Thoracic aorta endothelial cell (primary cell): Measurements from ENCODE around the gene TUBA4A. TPM values are rescaled to one million over a fixed set of nuclear protein-coding genes. Genes with fewer than 3 reads are reported as not detected.

Experiments used
- small RNA-seq: library from RNA; depleted of rRNA; stranded (forward); fragments of <200 nt; gene quantifications from one replicate; pipeline ENCODE3, GENCODE V24; 2012
- total RNA-seq: library from RNA; depleted of rRNA; stranded (reverse); fragments of >200 nt; gene quantifications from 2 replicates; pipeline ENCODE4 v1.2.3, GENCODE V29; 2012

The TUBA4A gene
- total RNA-seq, result 50.7 and 51.4 TPM in 2 replicates

DNA sequence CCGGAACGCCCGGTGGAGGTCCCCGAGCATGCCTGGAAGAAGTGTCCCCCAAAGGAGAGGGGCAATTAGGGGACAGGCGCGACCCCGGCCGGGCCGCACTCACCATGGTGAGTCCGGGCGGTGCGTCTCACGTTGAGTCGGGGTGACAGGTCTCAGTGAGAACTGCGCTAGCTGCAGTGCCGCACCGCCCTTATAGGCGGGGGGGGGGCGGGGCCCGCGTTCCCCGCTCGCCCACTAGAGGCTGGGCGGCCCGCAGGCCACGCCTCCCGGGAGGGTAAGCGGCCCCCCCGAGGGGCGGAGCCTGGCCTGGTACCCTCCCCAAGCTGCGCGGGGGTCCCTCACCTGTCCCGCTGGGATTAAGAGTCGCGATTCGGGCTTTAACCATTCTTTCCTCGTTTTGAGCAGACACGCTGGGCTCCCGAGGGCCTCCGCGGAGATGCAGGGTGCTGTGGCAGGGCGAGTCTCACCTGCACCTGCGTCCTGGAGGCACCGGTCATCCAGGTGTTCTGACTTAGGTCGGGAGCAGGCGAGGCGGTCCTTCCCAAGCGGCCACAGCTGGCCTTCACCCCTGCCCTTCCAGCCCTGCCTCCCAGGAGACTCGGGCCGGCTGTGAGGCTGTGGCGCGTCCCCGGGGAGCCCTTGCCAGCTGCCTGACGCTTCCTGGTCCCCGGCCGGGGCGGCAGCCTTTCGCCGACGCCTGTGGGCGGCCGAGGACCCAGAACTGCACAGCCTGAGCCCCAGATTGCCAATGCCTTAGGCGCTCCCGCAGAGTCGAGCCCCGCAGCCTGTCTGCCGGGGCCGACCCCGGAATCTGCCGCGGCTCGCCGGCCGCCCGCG, at the start of gene TUBA4A:
TSS of gene TUBA4A (minus strand) at position 166 of the 837 bp plus-strand sequence. CDS start at position 106, 60 bp downstream.

DNA sequence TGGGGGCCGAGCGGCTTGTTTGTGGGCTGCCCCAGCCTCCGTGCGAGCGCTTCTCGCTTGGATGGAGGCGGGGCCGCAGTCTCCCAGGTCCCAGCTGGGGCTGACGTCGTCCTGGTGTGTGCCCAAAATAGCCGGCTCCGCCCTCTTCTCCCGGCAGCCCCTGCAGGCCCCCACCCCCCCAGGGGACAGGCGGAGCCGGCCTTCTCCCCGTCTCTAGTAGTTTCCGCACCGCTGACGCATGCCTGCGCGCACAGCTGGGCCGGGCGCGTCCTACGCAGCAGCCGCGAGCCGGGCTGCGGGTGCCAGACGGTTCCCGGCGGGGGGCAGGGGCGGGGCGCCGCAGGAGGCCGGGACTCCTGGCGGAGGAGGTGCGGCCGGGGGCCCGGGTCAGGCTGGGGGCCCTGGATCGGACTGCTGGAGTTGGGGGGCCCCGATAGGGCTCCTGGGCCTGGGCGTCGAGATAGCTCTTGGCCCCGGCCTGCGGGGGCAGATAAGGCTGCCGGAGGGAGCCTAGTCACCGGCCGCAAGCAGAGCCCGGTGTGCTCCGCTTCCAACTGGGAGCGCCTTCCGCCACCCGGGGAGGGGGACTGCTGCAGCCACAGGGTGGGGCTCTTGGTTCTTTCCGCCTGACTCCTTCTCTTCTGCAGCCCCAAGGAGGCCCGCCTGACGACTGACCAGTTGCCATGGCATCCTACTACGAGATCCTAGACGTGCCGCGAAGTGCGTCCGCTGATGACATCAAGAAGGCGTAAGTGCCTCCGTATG, 25.6 kb upstream of the TUBA4A start, which contains the start of gene DNAJB2:
TSS of gene DNAJB2 (plus strand) at position 216 of the 765 bp plus-strand sequence. CDS start at position 684, 468 bp downstream.

DNA sequence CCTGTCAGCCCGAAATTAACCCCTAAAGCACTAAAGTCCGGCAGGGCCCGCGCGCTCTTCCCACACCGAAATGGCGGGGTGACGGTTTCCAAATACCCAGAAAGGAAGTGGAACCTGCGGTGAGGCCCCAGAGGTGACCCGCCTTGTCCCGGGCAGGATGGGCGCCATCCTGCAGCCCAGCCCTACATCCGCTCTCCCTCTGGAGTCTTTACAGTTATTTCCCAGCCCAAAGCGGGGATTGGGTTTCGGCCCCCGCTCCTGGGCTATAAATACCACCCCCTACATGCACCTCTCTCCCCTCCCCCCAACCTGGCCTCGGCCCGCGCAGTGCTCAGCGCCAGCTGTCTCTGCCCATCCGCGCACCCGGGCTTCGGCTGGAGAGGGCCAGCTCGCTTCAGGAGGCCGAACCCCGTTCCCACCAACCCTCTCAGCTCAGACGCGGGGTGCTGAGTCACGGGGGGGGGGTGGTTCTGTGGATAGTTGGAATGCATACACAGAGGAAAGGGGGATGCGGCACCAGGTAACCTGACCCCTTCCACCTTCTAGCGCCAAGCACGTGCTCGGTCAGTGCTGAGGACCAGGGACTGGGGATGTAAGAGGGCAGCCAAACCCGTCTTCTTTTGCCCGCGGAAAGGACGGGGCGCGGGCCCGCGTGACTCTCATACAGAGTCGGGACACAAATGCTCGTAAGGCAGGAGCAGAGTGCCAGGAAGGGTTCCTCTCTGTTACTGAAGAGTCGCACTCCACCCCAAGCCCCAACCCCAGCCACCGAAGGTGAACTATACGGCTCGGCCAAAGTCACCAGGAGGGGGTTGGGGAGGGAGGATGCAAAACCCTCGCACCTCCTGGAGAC, 592 bp downstream of the TUBA4A start, which contains the start of gene TUBA4B:
TSS of gene TUBA4B (plus strand) at position 344 of the 853 bp plus-strand sequence. CDS start at position 509, 165 bp downstream.

DNA sequence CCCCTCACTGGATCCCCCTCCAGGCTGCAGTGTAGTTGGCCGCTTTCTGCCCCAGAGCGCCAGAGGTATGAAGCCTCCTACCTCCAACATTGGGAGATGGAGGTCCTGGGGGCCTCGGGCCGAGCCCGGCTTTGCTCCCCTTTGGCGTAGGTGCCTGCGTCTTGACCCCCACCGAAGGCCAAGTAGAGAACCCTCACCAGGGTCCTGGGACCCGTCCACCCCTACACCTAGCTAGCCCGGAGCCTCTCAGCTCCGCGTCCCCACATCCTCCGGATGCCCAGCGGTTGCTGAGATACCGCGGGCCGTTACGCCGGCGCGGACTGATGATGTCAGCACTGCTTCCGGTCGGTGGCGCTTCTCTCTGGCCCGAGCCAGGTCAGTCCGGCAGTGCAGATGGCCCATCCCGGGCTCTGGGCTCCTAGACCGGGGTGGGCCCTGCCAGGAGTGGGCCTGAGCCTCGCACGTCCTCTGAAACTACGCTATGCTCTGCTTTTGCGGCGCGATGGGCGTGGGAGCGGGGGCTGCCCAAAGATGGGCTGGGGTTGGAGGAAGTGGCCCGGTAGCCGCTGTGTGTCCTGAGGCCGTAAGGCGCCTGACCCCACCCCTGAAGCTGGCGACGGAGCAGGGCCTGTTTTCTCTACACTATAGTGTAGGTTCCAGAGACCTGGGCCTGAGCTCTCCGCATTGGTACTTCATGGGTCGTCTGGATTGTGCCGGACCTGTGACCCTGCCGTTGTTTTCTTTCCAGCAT, 8.4 kb downstream of the TUBA4A start, which contains the start of the genes GLB1L and STK16:
TSS of gene GLB1L (minus strand) at position 297 of the 751 bp plus-strand sequence. CDS start 1,871 bp downstream, outside the sequence.
TSS of gene STK16 (plus strand) at position 332 of the 751 bp plus-strand sequence. CDS start 521 bp downstream, outside the sequence.

DNA sequence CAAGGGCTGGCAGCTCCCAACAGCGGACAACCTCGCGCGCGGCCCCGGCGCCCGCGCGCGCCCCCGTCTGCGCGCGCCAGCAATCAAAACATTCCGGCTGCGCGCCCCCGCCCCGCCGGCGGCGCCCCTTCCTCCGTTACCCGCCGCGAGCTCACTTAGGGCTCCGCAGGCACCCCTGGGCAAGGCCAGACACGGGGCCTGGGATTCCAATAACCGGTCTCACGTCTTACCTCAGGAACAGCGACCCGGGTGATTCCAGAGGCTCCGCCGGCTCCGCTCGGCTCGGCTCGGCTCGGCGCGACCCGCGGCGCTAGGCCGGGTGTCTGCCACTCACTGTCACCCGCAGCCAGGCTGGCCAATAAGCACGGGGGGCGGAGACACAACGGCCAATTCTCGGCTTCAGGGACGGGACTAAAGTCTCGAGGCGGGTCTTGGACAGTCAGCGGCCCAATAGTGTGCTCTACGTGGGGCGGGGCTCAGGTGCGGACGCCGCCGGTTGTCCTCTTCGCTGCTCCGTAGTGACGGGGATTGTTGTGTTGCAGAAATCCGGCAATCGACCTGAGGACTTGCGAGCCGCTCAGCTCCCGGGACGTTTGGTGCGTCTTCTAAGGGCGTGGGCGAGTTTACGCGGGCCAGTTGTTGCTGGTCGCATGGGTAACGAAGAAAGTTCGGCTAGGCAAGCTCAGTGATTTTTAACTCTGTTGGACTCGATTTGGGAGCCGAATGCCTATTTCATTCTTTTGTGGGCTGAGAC, 24.2 kb downstream of the TUBA4A start, which contains the start of the genes ANKZF1 and ATG9A:
TSS of gene ANKZF1 (plus strand) at position 502 of the 754 bp plus-strand sequence. CDS start 452 bp downstream, outside the sequence.
TSS of gene ATG9A (minus strand) at position 332 of the 754 bp plus-strand sequence. CDS start 1,612 bp downstream, outside the sequence.

DNA sequence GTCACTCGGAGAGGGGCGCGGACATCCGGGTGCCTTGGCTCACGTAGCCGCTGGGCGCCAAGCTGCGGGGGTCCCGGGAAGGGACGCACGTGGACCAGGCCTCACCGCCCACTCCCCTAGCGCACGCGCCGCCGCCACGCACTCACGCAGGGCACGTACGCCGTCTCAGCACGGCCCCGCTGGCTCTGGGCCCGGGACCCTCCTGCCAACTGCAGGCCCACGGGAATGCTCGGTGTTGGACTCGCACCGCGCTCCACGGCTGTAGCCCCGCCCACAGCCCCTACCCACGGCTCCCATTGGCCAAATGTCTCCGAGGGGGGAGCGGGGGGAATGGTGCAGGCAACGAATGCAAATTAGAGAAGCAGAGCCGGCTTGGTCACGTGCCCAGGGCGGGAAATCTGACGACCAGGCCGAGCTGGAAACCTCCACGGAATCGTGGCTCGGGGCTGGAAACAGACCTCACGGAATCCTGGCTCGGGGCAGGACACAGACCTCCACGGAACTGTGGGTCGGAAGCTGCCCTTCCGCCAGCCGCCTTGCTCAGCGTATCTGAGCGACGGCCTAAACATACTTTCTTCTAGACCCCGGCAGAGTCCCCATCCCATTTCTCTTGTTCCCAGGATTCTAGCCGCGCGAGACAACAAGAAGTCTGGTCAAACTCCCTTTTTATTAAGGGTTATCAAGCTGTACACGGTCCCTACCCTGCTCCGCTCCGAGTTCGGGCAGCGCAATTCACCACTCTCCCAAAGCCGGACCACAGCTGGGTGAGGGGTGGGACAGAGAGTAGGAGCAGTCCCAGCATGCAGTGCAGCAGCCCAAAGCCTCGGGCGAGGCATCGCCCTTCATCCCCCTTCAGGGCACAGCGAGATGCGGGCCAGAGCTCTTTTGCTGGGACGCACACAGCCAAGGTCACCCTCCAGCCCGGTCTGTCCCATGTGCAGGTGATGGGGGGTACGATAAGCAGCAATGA, 34.7 kb downstream of the TUBA4A start, which contains the start of gene ABCB6:
TSS of gene ABCB6 (minus strand) at position 227 of the 970 bp plus-strand sequence. CDS start 285 bp downstream, outside the sequence.

DNA sequence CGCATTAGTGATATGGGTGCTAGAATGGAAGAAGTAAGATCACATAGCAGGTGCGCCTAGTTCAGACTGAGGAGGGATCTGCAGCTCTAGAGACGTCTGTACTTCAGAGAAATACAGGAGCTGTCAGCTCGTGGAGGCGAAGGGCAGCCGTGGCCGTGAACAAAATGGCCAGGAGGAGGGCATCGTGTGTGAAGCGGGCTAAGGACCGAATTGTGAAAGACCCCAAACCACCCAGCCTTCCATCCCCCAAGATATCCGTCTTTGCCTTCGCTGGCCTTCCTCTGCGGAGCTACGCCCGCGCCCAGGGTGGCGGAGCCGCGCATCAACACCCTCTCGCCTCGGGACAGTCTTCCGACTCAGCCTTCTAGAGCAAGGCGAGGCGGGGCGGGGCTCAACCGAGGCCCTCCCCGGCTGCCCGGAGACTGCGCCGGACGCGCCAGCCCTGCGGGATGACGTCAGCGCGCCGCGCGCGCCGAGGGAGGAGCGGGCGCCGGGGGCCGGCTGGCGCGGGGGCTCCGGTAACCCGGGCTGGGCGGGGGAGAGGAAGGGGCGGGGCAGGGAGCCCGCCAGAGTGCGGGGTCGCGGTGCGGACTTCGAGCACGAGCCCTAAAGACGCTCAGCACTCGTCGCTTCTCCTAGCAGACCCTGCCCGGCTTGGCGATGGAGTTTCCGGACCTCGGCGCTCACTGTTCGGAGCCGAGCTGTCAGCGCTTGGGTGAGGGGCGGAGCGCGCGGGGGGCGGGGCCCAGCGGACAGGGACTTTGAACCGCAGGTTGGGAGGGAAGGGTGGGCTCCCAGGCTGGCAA, 47.2 kb downstream of the TUBA4A start, which contains the start of gene ZFAND2B:
TSS of gene ZFAND2B (plus strand) at position 455 of the 806 bp plus-strand sequence. CDS start at position 661, 206 bp downstream.

Small RNA genes within 50 kb of the gene (small RNA-seq; reads per million reads assigned to genes)
- not detected for gene MIR153-1

Other genes starting within 250 kb of the TUBA4A start
- not detected in 2 replicates for gene CFAP65, start 212.4 kb downstream of the TUBA4A start, total RNA-seq
- 0.13 TPM in 1 of 2 replicates, not detected in the other for gene IHH, start 193.0 kb downstream of the TUBA4A start, total RNA-seq
- 21.4 and 21.9 TPM in 2 replicates for gene NHEJ1, start 93.1 kb downstream of the TUBA4A start, total RNA-seq
- 1.8 and 2.1 TPM in 2 replicates for gene SLC23A3, start 83.9 kb downstream of the TUBA4A start, total RNA-seq
- gene CNPPD1, start 77.0 kb downstream of the TUBA4A start, total RNA-seq, result 19.5 and 20.2 TPM in 2 replicates
- gene RETREG2, start 75.6 kb downstream of the TUBA4A start, total RNA-seq, result 46.5 and 54.5 TPM in 2 replicates
- 13.8 and 13.9 TPM in 2 replicates for gene ZFAND2B, start 47.1 kb downstream of the TUBA4A start, total RNA-seq
- 22.3 and 25.8 TPM in 2 replicates for gene ABCB6, start 35.0 kb downstream of the TUBA4A start, total RNA-seq
- gene ATG9A, start 24.3 kb downstream of the TUBA4A start, total RNA-seq, result 39.1 and 67.8 TPM in 2 replicates
- 29.2 and 29.9 TPM in 2 replicates for gene ANKZF1, start 24.1 kb downstream of the TUBA4A start, total RNA-seq
- 5.0 and 5.1 TPM in 2 replicates for gene GLB1L, start 8.5 kb downstream of the TUBA4A start, total RNA-seq
- gene STK16, start 8.4 kb downstream of the TUBA4A start, total RNA-seq, result 19.5 and 29.9 TPM in 2 replicates
- gene TUBA4B, start 675 bp downstream of the TUBA4A start, total RNA-seq, result not detected in 2 replicates
- 13.7 and 15.4 TPM in 2 replicates for gene DNAJB2, start 25.4 kb upstream of the TUBA4A start, total RNA-seq
- gene PTPRN, start 55.5 kb upstream of the TUBA4A start, total RNA-seq, result not detected in 2 replicates
- not detected in 2 replicates for gene RESP18, start 78.8 kb upstream of the TUBA4A start, total RNA-seq
- 29.8 and 40.6 TPM in 2 replicates for gene DNPEP, start 134.0 kb upstream of the TUBA4A start, total RNA-seq
- not detected in 2 replicates for gene DES, start 164.5 kb upstream of the TUBA4A start, total RNA-seq
- gene SPEG, start 180.9 kb upstream of the TUBA4A start, total RNA-seq, result 0.43 and 0.80 TPM in 2 replicates
- gene GMPPA, start 245.0 kb upstream of the TUBA4A start, total RNA-seq, result 30.7 and 31.0 TPM in 2 replicates